HepG2 (cell line): Measurements from ENCODE around the gene TST. TPM values are rescaled to one million over a fixed set of nuclear protein-coding genes. Genes with fewer than 3 reads are reported as not detected.
A peak's percentile ranks its signal among the peaks of the same experiment; 100 is the strongest.

ENCODE experiments used
- ATAC-seq: fragments of 200-7000 bp; cut with Tn5 transposase; 3 replicates; pipeline ENCODE4 v1.9.1; 2020; ENCODE audit warnings: mild to moderate bottlenecking, moderate library complexity
- BruUV-seq: library from RNA; stranded (reverse); fragments of 400-500 nt; replicated peaks from 2 replicates; lab custom pipeline; 2021; lab: Mats Ljungman, UMichigan
- CTCF ChIA-PET: fragments of 300-600 bp; formaldehyde crosslinking; extraction: SDS; loops from one replicate; lab custom pipeline; 2021; ENCODE audit warnings: low total read pairs, inconsistent platforms, low intra/inter-chr PET ratio; lab: Yijun Ruan, JAX
- POLR2A ChIA-PET: fragments of 350-600 bp; sonication (Branson Sonifier 250); formaldehyde crosslinking; loops from one replicate; lab custom pipeline; 2020; ENCODE audit warnings: antibody characterized with exemption, inconsistent platforms; lab: Yijun Ruan, JAX
- DNase-seq: peaks from one replicate; pipeline ENCODE4 v3.0.0-alpha.2; 2015; ENCODE audit warnings: low spot score
- FAIRE-seq: peaks from 3 replicates; lab custom pipeline; 2011; peaks lifted over from hg19 to GRCh38; lab: Jason Lieb, UNC
- H2AFZ ChIP-seq: one replicate; pipeline ENCODE4 v1.6.1; 2011; ENCODE audit warnings: low read length, inconsistent platforms
- H3K27ac ChIP-seq: fragments of 300-600 bp; 3 replicates; pipeline ENCODE4 v1.8.0; 2011; ENCODE audit warnings: mixed run types, mild to moderate bottlenecking, mixed read lengths, low read length, inconsistent platforms; ENCODE audit not compliant: insufficient read depth; ENCODE audit errors: extremely low read length
- H3K27me3 ChIP-seq, 2 experiments: fragments of 200-600 bp in 1 of 2; 2 replicates in 1 of 2; 3 replicates in 1 of 2; pipeline versions ENCODE4 v1.6.0 to v1.8.0; 2011; ENCODE audit warnings: low read length in 2 of 2, mild to moderate bottlenecking in 2 of 2, moderate library complexity in 2 of 2, inconsistent platforms in 1 of 2; ENCODE audit not compliant: insufficient read depth in 2 of 2, control insufficient read depth in 1 of 2
- H3K36me3 ChIP-seq, 2 experiments: fragments of 200-600 bp in 1 of 2; replicated peaks in 1 of 2; 2 replicates in 1 of 2; 3 replicates in 1 of 2; pipeline versions ENCODE4 v1.5.1 to v1.8.0; 2011; ENCODE audit warnings: low read length in 2 of 2, inconsistent platforms in 1 of 2; ENCODE audit not compliant: insufficient read depth in 2 of 2, control insufficient read depth in 1 of 2
- H3K4me1 ChIP-seq: 2 replicates; pipeline ENCODE4 v1.5.1; 2012; ENCODE audit warnings: low read length, inconsistent platforms; ENCODE audit not compliant: insufficient read depth
- H3K4me2 ChIP-seq: 2 replicates; pipeline ENCODE4 v1.6.0; 2011; ENCODE audit warnings: low read depth, low read length, inconsistent platforms
- H3K4me3 ChIP-seq, 3 experiments: fragments of 200-600 bp in 1 of 3; sonication (generic), shearing (Covaris generic) in 1 of 3; replicated peaks in 1 of 3; 2 replicates each; pipeline ENCODE4 v1.5.1; 2011 to 2016; ENCODE audit warnings: low read length in 3 of 3, inconsistent platforms in 2 of 3, low read depth in 2 of 3, mild to moderate bottlenecking in 2 of 3, control low read depth in 1 of 3, mixed read lengths in 1 of 3; ENCODE audit not compliant: insufficient read depth in 1 of 3
- H3K79me2 ChIP-seq: one replicate; pipeline ENCODE4 v1.6.1; 2011; ENCODE audit warnings: low read length, inconsistent platforms; ENCODE audit not compliant: insufficient read depth
- H3K9ac ChIP-seq: 2 replicates; pipeline ENCODE4 v1.6.0; 2011; ENCODE audit warnings: mild to moderate bottlenecking, low read depth, low read length, inconsistent platforms; ENCODE audit not compliant: insufficient read depth
- H3K9me3 ChIP-seq: 2 replicates; pipeline ENCODE4 v1.5.1; 2012; ENCODE audit warnings: mild to moderate bottlenecking, low read length
- H4K20me1 ChIP-seq: 2 replicates; pipeline ENCODE4 v1.6.0; 2011; ENCODE audit warnings: inconsistent platforms, mild to moderate bottlenecking, low read length, moderate library complexity; ENCODE audit not compliant: insufficient read depth
- MXD4 ChIP-seq: IDR thresholded peaks from 2 replicates; pipeline ENCODE4 v1.6.1; 2016; ENCODE audit warnings: mild to moderate bottlenecking, missing biosample characterization, missing genetic modification reagents
- NR2F1 ChIP-seq, 2 experiments: fragments of 450-650 bp in 1 of 2; formaldehyde crosslinking in 1 of 2; IDR thresholded peaks; 2 replicates each; pipeline versions ENCODE4 v1.5.0 to v1.6.1; 2016 to 2020; ENCODE audit warnings: mild to moderate bottlenecking in 1 of 2, missing compliant biosample characterization in 1 of 2, missing genetic modification reagents in 1 of 2, moderate library complexity in 1 of 2
- RARA ChIP-seq: IDR thresholded peaks from 2 replicates; pipeline ENCODE4 v1.6.1; 2016; ENCODE audit warnings: missing genetic modification reagents, missing compliant biosample characterization
- SOX13 ChIP-seq, 3 experiments: fragments of 450-650 bp in 1 of 3; sonication (generic) in 1 of 3; formaldehyde crosslinking in 1 of 3; IDR thresholded peaks in 2 of 3; conservative IDR thresholded peaks in 1 of 3; 2 replicates each; pipeline versions ENCODE4 v1.5.0 to v1.6.1; 2016 to 2020; ENCODE audit warnings: antibody characterized with exemption in 1 of 3, mild to moderate bottlenecking in 1 of 3, missing compliant biosample characterization in 1 of 3, missing genetic modification reagents in 1 of 3, moderate library complexity in 1 of 3
- TEAD2 ChIP-seq: sonication (generic); formaldehyde crosslinking; IDR thresholded peaks from 2 replicates; pipeline ENCODE4 v1.9.0; 2021; ENCODE audit warnings: missing genetic modification reagents
- ZMAT3 ChIP-seq: sonication (generic); formaldehyde crosslinking; conservative IDR thresholded peaks from 2 replicates; pipeline ENCODE4 v1.7.0; 2021; ENCODE audit warnings: missing genetic modification reagents
- ZNF354B ChIP-seq: sonication (generic); formaldehyde crosslinking; IDR thresholded peaks from 2 replicates; pipeline ENCODE4 v1.8.0; 2022; ENCODE audit warnings: mild to moderate bottlenecking, missing genetic modification reagents
- ZNF576 ChIP-seq: sonication (generic); formaldehyde crosslinking; IDR thresholded peaks from 2 replicates; pipeline ENCODE4 v1.4.0; 2020; ENCODE audit warnings: mild to moderate bottlenecking, missing genetic modification reagents
- ZNF772 ChIP-seq: sonication (generic); formaldehyde crosslinking; IDR thresholded peaks from 2 replicates; pipeline ENCODE4 v1.5.0; 2020; ENCODE audit warnings: mild to moderate bottlenecking, missing genetic modification reagents
- ZNF773 ChIP-seq: sonication (generic); formaldehyde crosslinking; IDR thresholded peaks from 2 replicates; pipeline ENCODE4 v1.4.0; 2020; ENCODE audit warnings: missing genetic modification reagents, borderline replicate concordance
- WGBS: methylation state at CpG from one replicate; pipeline ENCODE4 v1.1.6; 2017; ENCODE audit warnings: low lambda C conversion rate; 5-methylcytosine and 5-hydroxymethylcytosine counted together
- in situ Hi-C: cut with HindIII; loops from 2 replicates; pipeline ENCODE4 v1.10.0; 2017; ENCODE audit warnings: low pct_unique_long_range_greater_than_20kb; ENCODE audit not compliant: extremely low pct_ligation_motif_present
- intact Hi-C: fragments of 100-400 bp; cut with micrococcal nuclease; formaldehyde crosslinking; loops from one replicate; pipeline ENCODE4 v1.10.0; 2022; ENCODE audit not compliant: unreplicated experiment
- polyA plus RNA-seq, 8 experiments: library from polyadenylated mRNA; depleted of rRNA in 3 of 8; stranded (reverse) in 7 of 8; unstranded in 1 of 8; fragments of >200 nt; fragmentation: Illumina TruSeq in 4 of 8; extraction: Trizol in 4 of 8; gene quantifications; 2 replicates each; pipeline versions ENCODE4 v1.2.1 to v1.2.3, GENCODE V29; 2011 to 2016; ENCODE audit warnings: low read depth in 4 of 8, missing spikeins in 1 of 8, mixed read lengths in 1 of 8; ENCODE audit not compliant: insufficient read depth in 1 of 8
- total RNA-seq, 5 experiments: library from RNA; depleted of rRNA; stranded (reverse); fragments of >200 nt; fragmentation: Illumina TruSeq; extraction: Trizol; gene quantifications; 2 replicates each; pipeline ENCODE4 v1.2.3, GENCODE V29; 2016; ENCODE audit warnings: low read depth in 1 of 5
- TF ChIP-seq, protein P1 (sequence below): sonication (generic); formaldehyde crosslinking; IDR thresholded peaks from 2 replicates; pipeline ENCODE4 v1.4.0; 2020; ENCODE audit warnings: mild to moderate bottlenecking, missing genetic modification reagents
- TF ChIP-seq, protein P2 (sequence below): sonication (generic); formaldehyde crosslinking; IDR thresholded peaks from 2 replicates; pipeline ENCODE4 v1.9.0; 2021; ENCODE audit warnings: missing genetic modification reagents, borderline replicate concordance
- TF ChIP-seq, protein P3 (sequence below): sonication (generic); formaldehyde crosslinking; IDR thresholded peaks from 2 replicates; pipeline ENCODE4 v1.4.0; 2020; ENCODE audit warnings: mild to moderate bottlenecking, missing genetic modification reagents
- TF ChIP-seq, protein P4 (sequence below): IDR thresholded peaks from 2 replicates; pipeline ENCODE4 v1.6.1; 2016; ENCODE audit warnings: missing biosample characterization, missing genetic modification reagents, low read depth

The TST gene
- total and polyA plus RNA-seq, 2 of the 13 experiments (the other 11 are each of a cell fraction or from before 2014, with no cell fraction given) = 44.6 to 63.6 TPM

DNA sequence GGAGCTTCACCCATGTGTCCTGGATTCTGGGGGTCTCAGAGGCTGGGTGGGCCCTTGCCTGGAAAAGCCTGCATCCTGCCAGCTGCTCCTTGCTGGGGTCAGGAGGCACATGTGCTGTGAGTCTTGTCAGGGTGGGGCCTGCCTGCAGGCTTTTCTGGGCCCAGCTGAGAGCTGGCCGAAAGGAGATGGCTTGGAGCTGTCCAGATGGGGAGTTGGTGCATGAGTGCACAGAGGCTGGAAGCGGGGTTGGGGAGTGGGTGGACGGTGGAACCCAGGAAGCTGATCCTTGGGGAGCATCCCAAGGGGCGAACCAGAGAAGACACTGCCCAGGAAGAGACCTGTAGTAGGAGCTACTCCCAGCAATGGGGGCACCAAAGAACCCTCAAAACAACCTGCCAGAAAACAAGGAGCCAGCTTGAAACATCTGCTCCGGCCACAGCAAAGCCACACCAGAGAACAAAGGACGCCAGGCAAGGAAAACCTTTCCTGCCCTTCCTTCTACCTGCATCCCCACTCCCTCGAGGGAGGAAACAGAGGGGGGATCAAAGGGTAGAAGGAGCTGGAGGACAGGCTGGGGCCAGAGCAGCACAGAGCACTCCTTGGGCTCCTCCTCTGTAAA is 24.1 kb upstream of the TST start:
- intact Hi-C loops = no loop called here
- WGBS = 46% methylated on average over 7 of the region's 7 CpGs
- TF ChIP-seq MXD4 (CRISPR knock-in tag) = no peak
- no peak for TF ChIP-seq RARA
- TF ChIP-seq, protein P1, sequence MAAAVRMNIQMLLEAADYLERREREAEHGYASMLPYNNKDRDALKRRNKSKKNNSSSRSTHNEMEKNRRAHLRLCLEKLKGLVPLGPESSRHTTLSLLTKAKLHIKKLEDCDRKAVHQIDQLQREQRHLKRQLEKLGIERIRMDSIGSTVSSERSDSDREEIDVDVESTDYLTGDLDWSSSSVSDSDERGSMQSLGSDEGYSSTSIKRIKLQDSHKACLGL = no peak
- TF ChIP-seq, protein P2, sequence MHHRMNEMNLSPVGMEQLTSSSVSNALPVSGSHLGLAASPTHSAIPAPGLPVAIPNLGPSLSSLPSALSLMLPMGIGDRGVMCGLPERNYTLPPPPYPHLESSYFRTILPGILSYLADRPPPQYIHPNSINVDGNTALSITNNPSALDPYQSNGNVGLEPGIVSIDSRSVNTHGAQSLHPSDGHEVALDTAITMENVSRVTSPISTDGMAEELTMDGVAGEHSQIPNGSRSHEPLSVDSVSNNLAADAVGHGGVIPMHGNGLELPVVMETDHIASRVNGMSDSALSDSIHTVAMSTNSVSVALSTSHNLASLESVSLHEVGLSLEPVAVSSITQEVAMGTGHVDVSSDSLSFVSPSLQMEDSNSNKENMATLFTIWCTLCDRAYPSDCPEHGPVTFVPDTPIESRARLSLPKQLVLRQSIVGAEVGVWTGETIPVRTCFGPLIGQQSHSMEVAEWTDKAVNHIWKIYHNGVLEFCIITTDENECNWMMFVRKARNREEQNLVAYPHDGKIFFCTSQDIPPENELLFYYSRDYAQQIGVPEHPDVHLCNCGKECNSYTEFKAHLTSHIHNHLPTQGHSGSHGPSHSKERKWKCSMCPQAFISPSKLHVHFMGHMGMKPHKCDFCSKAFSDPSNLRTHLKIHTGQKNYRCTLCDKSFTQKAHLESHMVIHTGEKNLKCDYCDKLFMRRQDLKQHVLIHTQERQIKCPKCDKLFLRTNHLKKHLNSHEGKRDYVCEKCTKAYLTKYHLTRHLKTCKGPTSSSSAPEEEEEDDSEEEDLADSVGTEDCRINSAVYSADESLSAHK (CRISPR knock-in tag) = 0 out of 2 replicates have a peak, but pooled peaks have one; percentile 19
- TF ChIP-seq, protein P3, sequence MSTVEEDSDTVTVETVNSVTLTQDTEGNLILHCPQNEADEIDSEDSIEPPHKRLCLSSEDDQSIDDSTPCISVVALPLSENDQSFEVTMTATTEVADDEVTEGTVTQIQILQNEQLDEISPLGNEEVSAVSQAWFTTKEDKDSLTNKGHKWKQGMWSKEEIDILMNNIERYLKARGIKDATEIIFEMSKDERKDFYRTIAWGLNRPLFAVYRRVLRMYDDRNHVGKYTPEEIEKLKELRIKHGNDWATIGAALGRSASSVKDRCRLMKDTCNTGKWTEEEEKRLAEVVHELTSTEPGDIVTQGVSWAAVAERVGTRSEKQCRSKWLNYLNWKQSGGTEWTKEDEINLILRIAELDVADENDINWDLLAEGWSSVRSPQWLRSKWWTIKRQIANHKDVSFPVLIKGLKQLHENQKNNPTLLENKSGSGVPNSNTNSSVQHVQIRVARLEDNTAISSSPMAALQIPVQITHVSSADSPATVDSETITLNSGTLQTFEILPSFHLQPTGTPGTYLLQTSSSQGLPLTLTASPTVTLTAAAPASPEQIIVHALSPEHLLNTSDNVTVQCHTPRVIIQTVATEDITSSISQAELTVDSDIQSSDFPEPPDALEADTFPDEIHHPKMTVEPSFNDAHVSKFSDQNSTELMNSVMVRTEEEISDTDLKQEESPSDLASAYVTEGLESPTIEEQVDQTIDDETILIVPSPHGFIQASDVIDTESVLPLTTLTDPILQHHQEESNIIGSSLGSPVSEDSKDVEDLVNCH (CRISPR knock-in tag) = no peak
- TF ChIP-seq ZNF772 (CRISPR knock-in tag) = no peak
- no peak for TF ChIP-seq ZNF773
- TF ChIP-seq ZMAT3 (CRISPR knock-in tag) = 0 out of 2 replicates have a peak, but pooled peaks have one; percentile 21
- no peak for TF ChIP-seq TEAD2 (CRISPR knock-in tag)
- TF ChIP-seq ZNF576 (CRISPR knock-in tag) = no peak
- TF ChIP-seq SOX13 (IDR thresholded peaks at IDR 0.05) = no peak
- TF ChIP-seq SOX13 (CRISPR knock-in tag; conservative IDR thresholded peaks at IDR 0.05 in 1 of 2, IDR thresholded peaks at IDR 0.05 in 1 of 2) = no peak
- TF ChIP-seq NR2F1 (CRISPR knock-in tag; IDR thresholded peaks at IDR 0.05) = no peak
- TF ChIP-seq, protein P4, sequence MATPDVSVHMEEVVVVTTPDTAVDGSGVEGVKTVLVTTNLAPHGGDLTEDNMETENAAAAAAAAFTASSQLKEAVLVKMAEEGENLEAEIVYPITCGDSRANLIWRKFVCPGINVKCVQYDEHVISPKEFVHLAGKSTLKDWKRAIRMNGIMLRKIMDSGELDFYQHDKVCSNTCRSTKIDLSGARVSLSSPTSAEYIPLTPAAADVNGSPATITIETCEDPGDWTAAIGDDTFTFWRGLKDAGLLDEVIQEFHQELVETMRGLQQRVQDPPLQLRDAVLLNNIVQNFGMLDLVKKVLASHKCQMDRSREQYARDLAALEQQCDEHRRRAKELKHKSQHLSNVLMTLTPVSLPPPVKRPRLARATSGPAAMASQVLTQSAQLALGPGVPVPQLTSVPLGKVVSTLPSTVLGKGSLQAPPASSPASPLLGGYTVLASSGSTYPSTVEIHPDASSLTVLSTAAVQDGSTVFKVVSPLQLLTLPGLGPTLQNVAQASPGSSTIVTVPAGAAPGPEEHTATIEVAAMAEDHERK (CRISPR knock-in tag) = no peak
- 0 out of 2 replicates have a peak, but pooled peaks have one; percentile 58 for TF ChIP-seq ZNF354B (CRISPR knock-in tag)

More for the DNA sequence above, 24.1 kb upstream of the TST start:
- H3K9ac ChIP-seq = peak overlapping the region; percentile 70
- peak overlapping the region in 2 of 3 experiments; percentile 38 to 62; a peak in 4 of 6 replicates for H3K4me3 ChIP-seq
- in situ Hi-C loops = no loop called here
- no peaks in the 10 kb centered on the region for H3K27me3 ChIP-seq
- FAIRE-seq = no peak
- DNase-seq = no peak
- POLR2A ChIA-PET = interaction anchor here (1.2 to 7.9 kb wide), 6 partner anchors 11 to 45 kb away, joined by 3 to 227 read pairs (median 24); partner anchors contain the start of genes MPST and TST
- TSS peak; percentile 98 for BruUV-seq
- CTCF ChIA-PET = interaction anchor here (0.9 to 1.8 kb wide), 5 partner anchors 10 to 65 kb away, joined by 3 to 9 read pairs (median 6); partner anchors contain the start of genes MPST and TST
- H2AFZ ChIP-seq = no peak overlapping the region
- no peaks in the 10 kb centered on the region for H4K20me1 ChIP-seq
- no peaks in the 10 kb centered on the region for H3K36me3 ChIP-seq
- peak overlapping the region; percentile 93 for H3K4me2 ChIP-seq
- peak overlapping the region; percentile 78 for H3K27ac ChIP-seq
- H3K79me2 ChIP-seq = no peaks in the 10 kb centered on the region
- no peak; the same call in 2 of the 3 replicates for ATAC-seq
- H3K4me1 ChIP-seq = peaks cover 87% of the 10 kb centered on the region
- no peaks in the 10 kb centered on the region for H3K9me3 ChIP-seq
